Hepatocyte (in vitro differentiated cells): ENCODE data around the gene CPSF3.

ENCODE experiments used
- CTCF ChIP-seq: fragments of 200-600 bp; sonication (generic); IDR thresholded peaks from 2 replicates; pipeline ENCODE4 v1.5.1; 2016; ENCODE audit warnings: antibody characterized with exemption, mild to moderate bottlenecking; ENCODE audit not compliant: poor library complexity
- EZH2 ChIP-seq: fragments of 200-600 bp; sonication (generic); IDR thresholded peaks from 2 replicates; pipeline ENCODE4 v1.6.1; 2016; ENCODE audit warnings: antibody characterized with exemption, mild to moderate bottlenecking, borderline replicate concordance
- EZH2phosphoT487 ChIP-seq: fragments of 200-600 bp; sonication (generic); IDR thresholded peaks from one replicate; pipeline ENCODE4 v1.6.1; 2018; ENCODE audit warnings: antibody characterized with exemption, mild to moderate bottlenecking, low read depth, moderate library complexity; ENCODE audit not compliant: unreplicated experiment, severe bottlenecking

GRCh38 chr2:9445089-9445488, 21.6 kb downstream of the CPSF3 start:
- TF ChIP-seq CTCF (no peak), EZH2phosphoT487 (no peak), EZH2 (no peak)
